NOMO-1 treated with dmso at 0.1 percent for 144 hours (cell line): ENCODE results near the gene AAMP.
A peak's percentile ranks its signal among the peaks of the same experiment; 100 is the strongest.
"Not testable (repeated sequence)": the region's sequence is repeated elsewhere in the genome, so short reads cannot be mapped to it uniquely, and the experiment has no call there.

Source experiments
- DNase-seq: peaks from one replicate; lab custom pipeline; 2025; ENCODE audit not compliant: unreplicated experiment; lab: John Stamatoyannopoulos, UW

The AAMP gene, protein sequence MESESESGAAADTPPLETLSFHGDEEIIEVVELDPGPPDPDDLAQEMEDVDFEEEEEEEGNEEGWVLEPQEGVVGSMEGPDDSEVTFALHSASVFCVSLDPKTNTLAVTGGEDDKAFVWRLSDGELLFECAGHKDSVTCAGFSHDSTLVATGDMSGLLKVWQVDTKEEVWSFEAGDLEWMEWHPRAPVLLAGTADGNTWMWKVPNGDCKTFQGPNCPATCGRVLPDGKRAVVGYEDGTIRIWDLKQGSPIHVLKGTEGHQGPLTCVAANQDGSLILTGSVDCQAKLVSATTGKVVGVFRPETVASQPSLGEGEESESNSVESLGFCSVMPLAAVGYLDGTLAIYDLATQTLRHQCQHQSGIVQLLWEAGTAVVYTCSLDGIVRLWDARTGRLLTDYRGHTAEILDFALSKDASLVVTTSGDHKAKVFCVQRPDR

DNA sequence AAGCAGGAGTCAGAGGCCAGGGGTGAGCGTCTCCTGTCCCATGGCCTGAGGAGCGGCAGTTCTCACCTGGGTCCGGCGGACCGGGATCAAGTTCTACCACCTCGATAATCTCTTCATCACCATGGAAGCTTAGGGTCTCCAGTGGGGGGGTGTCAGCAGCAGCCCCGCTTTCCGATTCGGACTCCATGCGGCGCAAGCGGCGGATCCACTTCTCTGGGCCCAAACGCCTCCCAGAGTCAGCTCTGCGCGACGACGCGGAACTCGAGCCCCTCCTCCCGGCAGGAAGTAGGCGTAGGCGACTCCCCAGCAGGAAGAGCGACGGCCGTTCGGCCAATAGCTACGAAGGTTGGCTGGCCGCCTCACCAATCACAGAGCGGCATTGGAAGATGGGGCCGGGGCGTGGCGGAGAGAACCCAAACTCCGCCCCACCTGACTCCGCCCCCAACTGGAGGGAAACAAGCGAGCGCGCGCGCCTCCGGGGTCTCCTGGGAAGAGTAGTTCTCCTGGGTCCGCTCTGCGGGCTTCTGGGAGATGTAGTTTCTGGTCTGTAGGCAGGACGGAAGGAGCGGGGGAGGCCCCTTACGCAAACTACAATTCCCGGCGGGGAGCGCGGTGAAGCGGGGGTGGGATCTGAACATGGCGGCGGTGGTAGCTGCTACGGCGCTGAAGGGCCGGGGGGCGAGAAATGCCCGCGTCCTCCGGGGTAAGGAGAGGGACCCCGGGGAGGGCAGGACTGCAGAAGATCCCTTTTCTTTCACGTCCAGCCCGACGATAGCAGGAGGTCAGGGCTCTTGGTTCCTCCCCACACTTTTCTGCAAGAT, at the start of gene AAMP, which contains the start of gene PNKD:
AAMP (minus strand) TSS at position 238 of the 821 bp plus-strand sequence; CDS start at position 187, 51 bp downstream.
PNKD (plus strand) TSS at position 620 of the 821 bp plus-strand sequence; CDS start at position 637, 17 bp downstream.
- DNase-seq: peak; percentile 100

DNA sequence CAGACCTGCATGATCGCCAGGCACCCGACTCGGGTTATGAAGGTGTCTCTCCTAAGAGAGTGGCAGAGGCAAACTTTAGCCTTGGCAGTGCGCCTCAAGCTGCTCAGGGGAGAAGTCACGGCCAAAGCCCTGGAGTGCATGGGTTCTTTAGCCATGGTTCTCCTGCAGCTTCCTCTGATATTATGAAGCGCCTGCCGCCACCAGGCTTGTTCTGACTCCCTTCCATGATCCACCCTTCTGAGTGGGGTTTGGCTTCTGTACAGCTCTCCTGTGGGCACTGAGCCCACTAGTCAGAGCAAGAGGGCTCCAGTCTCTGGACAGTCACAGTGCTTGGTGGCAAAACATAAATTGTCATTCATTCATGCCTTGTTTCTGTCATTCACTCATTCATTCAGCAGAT, 48.3 kb upstream of the AAMP start:
- no peak for DNase-seq

- no peak for DNase-seq
Measured at GRCh38 chr2:218317835-218318234, 47.9 kb upstream of the AAMP start.

- DNase-seq: no peak
Measured at GRCh38 chr2:218317303-218317630, 47.3 kb upstream of the AAMP start.

DNA sequence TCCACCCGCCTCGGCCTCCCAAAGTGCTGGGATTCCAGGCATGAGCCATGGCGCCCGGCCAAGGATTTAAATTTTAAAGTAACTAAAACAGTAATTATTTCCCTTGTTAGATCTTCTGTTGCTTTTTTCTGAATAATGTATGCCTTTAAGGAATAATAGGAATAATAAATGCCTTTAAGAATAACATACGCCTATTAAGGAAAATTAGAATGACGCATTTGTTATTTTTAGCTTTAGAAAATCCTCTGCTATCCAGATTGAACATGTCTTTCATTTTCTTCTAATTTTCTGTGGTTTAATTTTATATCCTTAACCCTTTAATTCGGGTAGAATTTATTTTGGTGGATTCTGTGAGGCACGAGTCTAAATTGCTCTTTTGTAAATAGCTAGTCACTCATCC, 45.5 kb upstream of the AAMP start:
- no peak for DNase-seq

- DNase-seq: not testable (repeated sequence)
Measured at GRCh38 chr2:218314764-218315163, 44.8 kb upstream of the AAMP start.

GRCh38 chr2:218313356-218313755, 43.4 kb upstream of the AAMP start:
- DNase-seq: no peak

- no peak for DNase-seq
Measured at GRCh38 chr2:218312267-218312756, 42.4 kb upstream of the AAMP start.

DNA sequence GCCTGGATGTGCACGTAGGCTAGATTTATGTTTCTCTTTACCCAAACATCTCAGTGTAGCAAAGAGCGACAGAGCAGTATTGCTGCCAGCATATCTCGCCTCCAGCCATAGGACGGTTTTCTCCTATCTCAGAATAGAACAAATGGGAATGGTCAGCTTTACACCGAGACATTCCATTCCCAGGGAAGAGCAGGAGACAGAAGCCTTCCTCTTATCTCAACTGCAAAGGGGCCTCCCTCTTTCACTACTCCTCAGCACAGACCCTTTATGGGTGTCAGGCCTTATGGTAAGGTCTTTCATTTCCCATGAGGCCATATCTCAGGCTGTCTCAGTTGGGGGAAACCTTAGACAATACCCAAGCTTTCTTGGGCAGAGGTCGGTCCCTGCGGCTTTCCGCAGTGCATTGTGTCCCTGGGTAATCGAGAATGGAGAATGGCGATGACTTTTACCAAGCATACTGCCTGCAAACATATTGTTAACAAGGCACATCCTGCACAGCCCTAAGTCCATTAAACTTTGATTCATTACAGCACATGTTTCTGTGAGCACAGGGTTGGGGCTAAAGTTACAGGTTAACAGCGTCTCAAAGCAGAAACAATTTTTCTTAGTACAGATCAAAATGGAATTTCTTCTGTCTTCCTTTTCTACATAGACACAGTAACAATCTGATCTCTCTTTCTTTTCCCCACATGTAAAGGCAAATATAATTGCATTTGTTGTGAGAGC, 41.8 kb upstream of the AAMP start:
- not testable (repeated sequence) for DNase-seq

- no peak for DNase-seq
Measured at GRCh38 chr2:218310853-218311540, 41.1 kb upstream of the AAMP start.

- DNase-seq: no peak
Measured at GRCh38 chr2:218307415-218308090, 37.6 kb upstream of the AAMP start.

DNA sequence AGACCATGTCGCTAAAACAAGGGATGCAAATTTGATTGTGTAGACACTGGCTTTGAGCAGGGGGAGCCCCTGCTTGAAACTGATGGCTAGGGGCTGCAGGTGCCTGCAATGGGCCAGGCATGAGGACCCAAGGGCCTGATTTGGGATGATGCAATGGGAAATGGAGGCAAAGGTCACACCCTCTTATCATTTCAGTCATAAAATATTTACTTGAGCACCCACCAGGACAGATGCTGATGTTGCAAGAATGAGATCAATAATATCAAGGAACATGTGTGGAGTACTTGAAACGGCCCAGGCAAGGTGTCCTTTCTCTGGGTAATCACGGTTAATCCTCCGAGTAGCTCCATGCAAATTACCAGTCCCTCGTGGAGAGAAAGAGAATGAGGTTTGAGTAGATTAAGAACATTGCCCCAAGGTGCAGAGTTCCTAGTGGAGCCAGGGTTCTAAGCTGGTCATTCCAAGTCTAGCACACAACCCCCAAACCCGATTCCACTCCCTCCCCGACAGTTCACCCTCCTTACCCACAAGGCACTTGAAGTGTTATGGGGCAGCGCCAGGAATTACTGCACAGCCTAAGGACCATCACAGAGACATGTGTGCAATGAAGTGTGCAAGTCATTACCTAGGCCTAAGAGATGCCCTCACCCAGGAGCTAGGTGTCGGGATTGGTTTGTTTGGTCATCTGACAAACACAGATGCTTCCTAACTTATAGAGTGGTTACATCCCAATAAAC, 36.4 kb upstream of the AAMP start:
- DNase-seq: no peak

DNA sequence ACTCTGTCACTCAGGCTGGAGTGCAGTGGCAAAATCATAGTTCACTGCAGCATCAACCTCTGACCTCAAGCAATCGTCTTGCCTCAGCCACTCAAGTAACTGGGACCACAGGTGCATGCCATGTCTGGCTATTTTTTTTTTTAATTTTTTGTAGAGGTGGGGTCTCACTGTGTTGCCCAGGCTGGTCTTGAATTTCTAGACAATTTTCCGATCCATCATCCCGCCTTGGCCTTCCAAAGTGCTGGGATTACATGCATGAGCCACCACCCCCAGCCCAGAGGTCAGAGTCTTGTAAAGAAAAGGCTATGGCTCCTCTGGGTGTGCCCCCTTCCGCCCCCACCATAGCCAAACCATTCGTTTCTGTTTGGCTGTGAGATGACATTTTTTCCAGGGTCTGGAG, 35.4 kb upstream of the AAMP start:
- DNase-seq: no peak

- peak; percentile 83 for DNase-seq
Measured at GRCh38 chr2:218301176-218301819, 31.4 kb upstream of the AAMP start.

GRCh38 chr2:218300141-218300540, 30.2 kb upstream of the AAMP start:
- no peak for DNase-seq

GRCh38 chr2:218298314-218298875, 28.5 kb upstream of the AAMP start:
- no peak for DNase-seq

GRCh38 chr2:218296847-218297246, 26.9 kb upstream of the AAMP start:
- no peak for DNase-seq

- no peak for DNase-seq
Measured at GRCh38 chr2:218296200-218296599, 26.3 kb upstream of the AAMP start.

DNA sequence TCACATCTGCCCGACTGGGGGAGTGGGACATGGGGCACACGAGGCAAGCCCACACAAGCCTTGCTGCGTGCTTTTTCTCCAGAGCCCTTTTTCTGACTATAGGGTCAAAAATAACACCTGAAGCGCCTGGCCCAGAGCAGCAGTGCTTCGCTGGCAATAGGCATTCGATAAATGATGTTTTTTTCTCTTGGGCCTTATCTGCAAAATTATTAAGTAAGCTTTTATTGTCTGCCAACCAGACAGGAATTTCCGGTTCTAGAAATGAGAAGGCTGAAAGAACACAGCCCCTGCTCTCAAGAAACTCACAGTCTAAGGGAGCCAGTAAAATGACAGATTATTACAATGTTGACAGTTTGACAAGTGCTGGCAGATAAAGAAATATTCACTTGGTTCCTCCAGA, 25.1 kb upstream of the AAMP start:
- no peak for DNase-seq
